NCI-H1092 treated with DMSO at 0.1 percent for 48 hours (cell line): ENCODE measurements around the gene NDUFA13.

ENCODE experiments used
- DNase-seq: peaks from one replicate; lab custom pipeline; 2025; lab: John Stamatoyannopoulos, UW

Gene NDUFA13

DNA sequence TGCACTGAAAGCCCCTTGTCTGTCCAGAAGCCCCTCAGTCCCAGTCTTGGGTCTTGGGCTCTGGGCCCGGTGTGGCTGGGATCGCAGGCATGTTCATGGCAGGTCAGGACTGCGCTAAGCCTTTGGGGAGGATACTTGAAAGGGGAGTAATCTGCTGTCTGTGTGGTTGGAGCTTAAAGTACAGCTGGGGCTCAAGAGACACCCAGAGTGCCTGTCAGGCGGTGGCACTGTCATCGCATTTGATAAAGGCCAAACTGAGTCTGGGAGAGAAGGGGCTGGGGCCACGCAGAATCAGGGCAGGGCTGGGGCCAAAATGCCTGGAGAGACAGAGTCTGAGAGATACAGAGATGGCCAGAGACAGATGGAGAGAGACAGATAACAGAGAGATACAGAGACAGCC, 17.8 kb downstream of the NDUFA13 start:
- no peak for DNase-seq

- DNase-seq = no peak
Observed at GRCh38 chr19:19534556-19535265, 18.7 kb downstream of the NDUFA13 start.

DNA sequence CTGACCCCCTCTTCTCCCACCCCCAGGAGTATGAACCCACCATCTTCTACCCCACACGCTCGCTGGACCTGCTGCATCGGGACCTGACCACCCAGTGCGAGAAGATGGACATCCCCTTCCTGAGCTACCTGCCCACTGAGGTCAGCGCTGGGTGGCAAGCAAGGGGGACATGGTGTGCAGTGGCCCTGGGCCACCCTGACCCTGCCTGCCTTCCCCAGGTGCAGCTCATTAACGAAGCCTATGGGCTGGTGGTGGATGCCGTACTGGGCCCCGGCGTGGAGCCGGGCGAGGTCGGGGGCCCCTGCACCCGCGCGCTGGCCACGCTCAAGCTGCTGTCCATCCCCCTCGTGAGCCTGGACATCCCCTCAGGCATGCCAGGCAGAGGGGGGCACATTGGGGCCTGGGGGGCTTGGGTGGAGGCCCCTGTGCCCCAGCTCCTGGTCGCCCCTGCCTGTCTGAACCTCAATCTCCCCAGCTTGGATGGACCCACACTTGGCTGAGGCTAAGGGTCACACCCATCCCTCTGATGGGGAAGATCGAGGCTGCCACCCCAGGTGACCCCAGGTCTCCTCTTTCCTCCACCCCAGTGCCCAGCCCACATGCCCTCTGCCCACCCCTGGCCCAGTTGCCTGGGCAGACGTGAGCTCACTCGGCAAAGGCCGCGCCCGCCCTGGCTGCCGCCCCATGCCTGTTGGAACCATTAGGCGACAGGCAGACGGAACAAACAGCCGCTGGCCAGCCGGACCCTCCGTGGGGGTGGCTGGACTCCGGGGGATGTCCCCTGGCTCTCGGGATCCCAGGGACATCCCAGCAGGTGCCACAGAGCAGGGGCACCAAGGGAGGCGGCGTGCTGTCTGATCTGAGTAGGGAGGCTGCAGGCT, 19.5 kb downstream of the NDUFA13 start:
- DNase-seq = no peak

DNA sequence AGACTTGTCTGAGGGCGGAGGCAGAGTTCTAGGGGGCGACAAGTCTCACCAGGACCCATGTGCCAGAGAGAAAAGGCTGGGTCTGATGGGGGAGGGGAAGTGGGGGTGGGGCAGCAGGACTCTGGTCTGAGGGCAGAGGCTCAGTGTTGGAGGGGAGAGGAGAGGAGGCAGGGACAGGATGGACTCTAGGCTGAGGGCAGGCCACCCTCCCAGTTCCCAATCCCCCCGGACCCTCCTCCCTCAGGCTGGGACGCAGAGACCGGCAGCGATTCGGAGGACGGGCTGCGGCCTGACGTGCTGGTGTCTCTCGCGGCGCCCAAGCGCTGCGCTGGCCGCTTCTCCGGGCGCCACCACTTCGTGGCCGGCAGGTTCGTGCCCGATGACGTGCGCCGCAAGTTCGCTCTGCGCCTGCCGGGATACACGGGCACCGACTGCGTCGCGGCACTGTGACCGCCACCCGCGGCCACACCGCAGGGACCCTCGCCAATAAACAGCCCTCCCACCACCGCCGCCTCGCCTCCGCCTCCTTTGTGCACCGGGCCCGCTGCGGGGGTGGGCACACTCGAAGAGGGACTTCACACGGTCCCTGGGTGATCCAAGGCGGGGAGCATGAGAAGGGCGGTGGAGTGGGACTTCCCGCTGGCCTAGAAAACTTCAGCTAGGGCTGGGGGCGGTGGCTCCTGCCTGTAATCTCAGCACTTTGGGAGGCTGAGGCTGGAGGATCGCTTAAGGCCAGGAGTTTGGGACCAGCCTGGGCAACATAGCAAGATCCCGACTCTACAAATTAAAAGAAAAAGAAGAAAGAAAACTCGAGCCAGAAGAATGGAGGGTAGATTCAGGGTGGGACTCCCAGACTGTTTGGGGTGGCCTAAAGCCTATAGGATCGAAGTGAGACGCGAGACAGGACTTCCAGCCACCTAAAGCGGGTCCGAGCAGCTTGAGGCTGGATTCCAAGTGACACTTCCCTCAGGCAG, 21.3 kb downstream of the NDUFA13 start:
- DNase-seq = no peak

GRCh38 chr19:19538061-19538784, 22.2 kb downstream of the NDUFA13 start, which contains the start of gene CILP2:
Gene CILP2, plus strand, starts transcription at chr19:19538265. Its CDS starts 85 bp downstream, at chr19:19538350.
- no peak for DNase-seq

DNA sequence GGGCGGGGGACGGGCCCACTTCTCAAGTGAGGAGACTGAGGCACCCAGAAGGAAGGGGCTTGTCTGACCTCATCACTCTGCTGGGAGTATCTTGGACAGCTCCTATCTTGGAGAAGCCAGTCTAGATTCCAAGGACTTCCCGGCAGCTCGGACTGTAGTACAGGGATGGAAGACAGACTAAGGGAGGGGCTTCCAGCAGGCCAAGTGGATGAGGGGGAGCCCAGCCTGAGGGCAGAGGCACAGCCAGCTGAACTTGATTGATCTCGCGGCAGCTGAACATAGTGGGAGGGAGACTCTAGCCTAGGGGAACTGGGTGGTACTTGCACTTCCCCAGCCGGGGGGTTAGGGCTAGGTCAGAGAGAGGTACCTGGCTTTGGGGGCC, 22.8 kb downstream of the NDUFA13 start:
- no peak for DNase-seq

DNA sequence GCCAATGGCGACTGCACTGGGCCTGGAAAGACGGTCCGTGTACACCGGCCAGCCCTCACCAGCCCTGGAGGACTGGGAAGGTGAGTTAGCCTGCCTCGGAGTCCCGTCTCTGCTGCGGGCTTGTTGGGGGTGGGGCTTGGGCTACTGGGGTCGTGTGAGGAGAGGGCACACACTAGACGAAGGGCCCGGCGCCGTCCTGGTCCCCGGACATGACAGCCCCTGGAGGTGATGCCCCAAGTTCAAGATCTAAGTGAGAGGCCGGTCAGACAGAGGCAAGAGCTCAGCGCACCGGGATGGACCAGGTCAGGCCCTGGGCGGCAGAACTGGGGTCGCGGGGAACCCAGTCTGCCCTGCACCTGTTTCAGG, 23.7 kb downstream of the NDUFA13 start:
- DNase-seq = no peak

GRCh38 chr19:19540064-19540714, 24.2 kb downstream of the NDUFA13 start:
- DNase-seq = no peak

DNA sequence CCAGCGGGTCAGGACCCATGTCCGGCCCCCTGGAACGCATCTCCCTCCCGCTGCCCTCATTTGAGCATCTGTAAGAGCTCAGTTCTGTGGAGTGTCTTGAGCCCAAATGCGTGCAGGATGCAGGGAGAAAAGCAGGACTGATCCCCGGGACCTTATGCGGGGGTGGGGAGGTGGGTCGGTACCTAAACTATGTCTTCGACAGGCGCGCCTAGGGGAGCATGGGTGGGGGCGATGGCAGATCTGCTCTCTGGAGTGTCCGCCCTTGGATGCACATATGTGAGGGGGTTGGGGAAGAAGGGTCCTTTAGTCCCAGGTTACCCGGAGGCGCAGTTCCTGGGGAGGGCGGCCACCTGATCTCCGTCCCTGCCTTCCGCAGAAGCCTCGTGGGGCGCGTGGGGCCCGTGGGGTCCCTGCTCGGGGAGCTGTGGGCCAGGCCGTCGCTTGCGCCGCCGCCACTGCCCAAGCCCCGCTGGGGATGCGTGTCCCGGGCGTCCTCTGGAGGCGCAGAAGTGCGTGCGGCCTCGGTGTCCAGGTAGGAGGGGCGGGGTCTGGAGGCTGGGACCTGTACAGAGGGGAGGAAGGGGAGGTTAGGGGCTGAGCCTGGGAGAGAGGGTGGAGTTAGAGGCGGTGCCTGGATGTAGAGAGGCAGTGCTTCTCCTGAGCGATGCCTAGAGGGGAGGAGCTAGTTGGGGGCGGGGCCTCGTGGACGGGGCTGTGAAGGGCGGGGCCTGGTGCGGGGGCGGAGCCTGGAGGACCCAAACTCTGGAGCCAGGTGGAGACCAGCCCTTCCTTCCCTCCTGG, 24.9 kb downstream of the NDUFA13 start:
- DNase-seq = no peak

DNA sequence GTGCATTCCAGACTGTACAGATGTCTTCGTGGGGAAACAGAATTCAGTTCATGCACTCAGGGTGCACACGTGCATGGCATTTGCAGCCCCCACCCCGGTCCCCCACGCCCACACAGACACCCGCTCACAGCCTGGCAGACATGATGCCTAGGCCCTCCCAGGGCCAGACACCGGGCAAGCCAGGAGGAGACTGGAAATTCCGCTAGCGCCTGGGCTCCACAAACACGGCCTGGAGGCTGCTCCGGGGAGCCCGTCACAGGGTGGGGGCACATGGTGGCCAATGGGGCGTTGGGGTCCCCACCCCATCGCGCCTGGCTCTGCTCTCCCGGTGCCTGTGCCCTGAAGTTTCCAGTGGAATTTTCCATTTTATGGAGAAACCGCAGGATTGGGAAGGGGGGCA, 25.6 kb downstream of the NDUFA13 start:
- DNase-seq = no peak

GRCh38 chr19:19542507-19542906, 26.5 kb downstream of the NDUFA13 start:
- DNase-seq = no peak

DNA sequence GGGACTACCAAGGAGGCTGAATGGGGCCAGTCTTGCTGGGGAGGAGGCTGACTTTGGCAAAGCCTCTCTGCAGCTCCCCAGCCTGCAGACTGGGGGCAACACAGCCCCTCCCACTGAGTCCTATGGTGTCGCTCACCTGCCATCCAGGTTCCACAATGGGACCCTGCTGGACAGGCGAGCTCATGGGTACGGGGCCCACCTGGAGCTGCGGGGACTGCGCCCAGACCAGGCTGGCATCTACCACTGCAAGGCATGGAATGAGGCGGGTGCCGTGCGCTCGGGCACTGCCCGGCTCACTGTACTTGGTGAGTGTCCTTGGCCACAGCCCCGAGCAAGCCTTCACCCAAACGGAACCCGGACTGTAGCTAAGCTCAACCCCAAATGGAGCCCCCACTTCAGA, 27.1 kb downstream of the NDUFA13 start:
- no peak for DNase-seq

- no peak for DNase-seq
Observed at GRCh38 chr19:19543640-19544039, 27.6 kb downstream of the NDUFA13 start.

- no peak for DNase-seq
Observed at GRCh38 chr19:19544257-19544953, 28.4 kb downstream of the NDUFA13 start.

GRCh38 chr19:19544954-19545591, 29.0 kb downstream of the NDUFA13 start:
- DNase-seq = no peak

- DNase-seq = no peak
Observed at GRCh38 chr19:19545707-19546106, 29.7 kb downstream of the NDUFA13 start.

DNA sequence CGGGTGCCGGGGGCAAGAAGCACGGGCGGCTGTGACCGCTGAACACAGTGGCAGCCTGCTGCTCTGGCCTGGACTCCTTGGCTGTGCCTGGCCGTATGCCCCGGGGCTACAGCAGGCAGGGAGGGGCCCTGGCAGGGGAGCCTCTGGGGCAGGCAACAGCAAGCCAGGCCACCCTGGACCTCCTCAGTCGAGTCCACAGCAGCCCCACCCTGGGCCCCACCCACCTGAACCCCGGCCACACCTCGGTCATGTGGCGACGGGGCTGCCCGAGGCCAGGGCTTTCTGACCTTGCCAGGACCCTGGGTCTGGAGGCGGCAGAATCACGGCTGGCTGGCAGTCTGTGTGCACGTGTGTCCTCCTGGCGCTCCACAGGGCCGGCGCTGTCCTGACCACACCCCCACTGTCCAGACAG, 30.7 kb downstream of the NDUFA13 start:
- no peak for DNase-seq

DNA sequence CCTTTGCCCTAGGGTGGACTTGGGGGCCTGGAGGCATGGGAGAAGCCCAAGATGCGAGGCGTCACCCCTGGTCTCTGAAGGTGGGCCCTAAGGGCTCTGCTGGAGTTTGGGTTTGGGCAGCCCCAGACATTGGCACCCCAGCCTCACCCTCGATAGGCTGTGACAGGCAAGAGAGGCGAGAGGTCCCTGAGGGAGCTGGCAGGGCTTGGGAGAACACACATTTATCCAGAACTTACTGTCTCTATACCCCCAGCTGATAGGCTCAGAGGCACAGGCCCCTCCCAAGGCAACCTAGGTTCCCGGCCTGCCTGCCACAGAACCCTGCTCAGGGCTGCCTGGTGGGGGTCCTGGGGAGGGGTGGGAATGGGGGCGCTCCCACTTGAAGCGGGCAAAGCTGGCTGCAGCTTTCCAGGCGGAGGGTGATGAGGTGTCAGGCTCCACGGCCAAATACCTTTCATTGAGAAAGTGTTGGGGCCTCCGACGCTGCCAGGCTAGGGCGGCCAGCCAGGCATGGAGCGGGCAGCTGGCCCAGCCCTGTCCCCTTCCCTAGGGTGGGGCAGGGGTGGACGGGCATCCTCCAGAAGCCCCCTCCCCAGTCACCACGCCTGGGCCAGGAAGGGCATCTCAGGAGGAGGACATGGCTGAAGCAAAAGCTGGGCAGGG, 31.8 kb downstream of the NDUFA13 start:
- DNase-seq = no peak
